ENCODE results near the gene PPP1R11.
A peak's percentile ranks its signal among the peaks of the same experiment; 100 is the strongest.
"Not testable (repeated sequence)": the region's sequence is repeated elsewhere in the genome, so short reads cannot be mapped to it uniquely, and the experiment has no call there.

The PPP1R11 gene

GRCh38 chr6:30066577-30067459 is at the start of gene PPP1R11:
TSS of gene PPP1R11 (plus strand) at chr6:30067198. CDS start at chr6:30067411, 213 bp downstream.
- peak; percentile 98 for DNase-seq (ENCODE audit: low read depth)

- no peak for DNase-seq (ENCODE audit: low read depth)
Measured at GRCh38 chr6:30019819-30020218, 47.2 kb upstream of the PPP1R11 start.

GRCh38 chr6:30020626-30021025 is 46.4 kb upstream of the PPP1R11 start:
- DNase-seq (ENCODE audit: low read depth) = no peak

- DNase-seq (ENCODE audit: low read depth) = no peak
Measured at GRCh38 chr6:30022189-30022588, 44.8 kb upstream of the PPP1R11 start.

GRCh38 chr6:30022712-30023111 is 44.3 kb upstream of the PPP1R11 start:
- not testable (repeated sequence) for DNase-seq (ENCODE audit: low read depth)

- DNase-seq (ENCODE audit: low read depth) = no peak
Measured at GRCh38 chr6:30025186-30025585, 41.8 kb upstream of the PPP1R11 start.

GRCh38 chr6:30029588-30029987 is 37.4 kb upstream of the PPP1R11 start:
- no peak for DNase-seq (ENCODE audit: low read depth)

GRCh38 chr6:30031381-30031780 is 35.6 kb upstream of the PPP1R11 start:
- DNase-seq (ENCODE audit: low read depth) = no peak

- DNase-seq (ENCODE audit: low read depth) = not testable (repeated sequence)
Measured at GRCh38 chr6:30033440-30033839, 33.6 kb upstream of the PPP1R11 start.

- no peak for DNase-seq (ENCODE audit: low read depth)
Measured at GRCh38 chr6:30035784-30036183, 31.2 kb upstream of the PPP1R11 start.

- no peak for DNase-seq (ENCODE audit: low read depth)
Measured at GRCh38 chr6:30037182-30037788, 29.7 kb upstream of the PPP1R11 start.

GRCh38 chr6:30041221-30041620 is 25.8 kb upstream of the PPP1R11 start:
- no peak for DNase-seq (ENCODE audit: low read depth)

GRCh38 chr6:30041821-30042220 is 25.2 kb upstream of the PPP1R11 start:
- no peak for DNase-seq (ENCODE audit: low read depth)

- no peak for DNase-seq (ENCODE audit: low read depth)
Measured at GRCh38 chr6:30042476-30042875, 24.5 kb upstream of the PPP1R11 start.

- DNase-seq (ENCODE audit: low read depth) = no peak
Measured at GRCh38 chr6:30042914-30043313, 24.1 kb upstream of the PPP1R11 start.

- DNase-seq (ENCODE audit: low read depth) = no peak
Measured at GRCh38 chr6:30043744-30044143, 23.3 kb upstream of the PPP1R11 start.

GRCh38 chr6:30044630-30045029 is 22.4 kb upstream of the PPP1R11 start:
- no peak for DNase-seq (ENCODE audit: low read depth)

GRCh38 chr6:30047220-30047619 is 19.8 kb upstream of the PPP1R11 start:
- no peak for DNase-seq (ENCODE audit: low read depth)

- DNase-seq (ENCODE audit: low read depth) = no peak
Measured at GRCh38 chr6:30053682-30054081, 13.3 kb upstream of the PPP1R11 start.

- no peak for DNase-seq (ENCODE audit: low read depth)
Measured at GRCh38 chr6:30055513-30055912, 11.5 kb upstream of the PPP1R11 start.

- no peak for DNase-seq (ENCODE audit: low read depth)
Measured at GRCh38 chr6:30060606-30061091, 6.3 kb upstream of the PPP1R11 start.

- peak; percentile 73 for DNase-seq (ENCODE audit: low read depth)
Measured at GRCh38 chr6:30061092-30061857, 5.7 kb upstream of the PPP1R11 start, which contains the start of gene POLR1H. TSS of gene POLR1H (plus strand) at chr6:30061265. CDS start at chr6:30061525, 260 bp downstream.
